Measurements from ENCODE around the gene DGKB. TPM values are rescaled to one million over a fixed set of nuclear protein-coding genes. Genes with fewer than 3 reads are reported as not detected.

The DGKB gene
- total and polyA plus RNA-seq, 2 experiments from 2014 or later, result 0.28 to 1.7 TPM

DNA sequence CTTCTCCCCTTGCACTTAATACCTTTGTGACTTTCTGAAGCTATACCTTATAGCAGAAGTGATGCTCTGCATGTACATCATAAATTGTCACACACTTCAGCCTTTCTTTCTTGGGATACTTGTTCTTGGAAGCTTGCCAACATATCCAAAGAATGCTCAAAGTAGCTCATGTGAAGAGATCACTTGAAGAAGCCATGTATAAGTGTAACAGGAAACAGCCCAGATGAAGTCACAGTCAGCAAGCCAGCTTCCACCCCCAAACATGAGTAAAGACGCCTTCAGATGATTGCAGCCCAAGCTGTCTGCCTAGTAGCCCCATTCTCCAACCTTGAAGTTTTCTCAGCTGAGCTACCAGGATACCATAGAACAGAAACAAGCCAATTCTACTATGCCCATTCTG, 50.9 kb downstream of the DGKB start:
- Histone ChIP-seq H3K36me3 (replicated peaks; ENCODE audit: insufficient read depth, low read depth) (no peaks in the 10 kb centered on the region), H4K20me1 (ENCODE audit: insufficient read depth, poor library complexity, severe bottlenecking) (no peaks in the 10 kb centered on the region), H3K4me2 (no peak overlapping the region), H3K27me3 (no peaks in the 10 kb centered on the region), H3K27ac (no peak overlapping the region), H3K9me3 (ENCODE audit: low read depth) (no peaks in the 10 kb centered on the region), H3K79me2 (no peaks in the 10 kb centered on the region), H2AFZ (no peak overlapping the region), H3K9me2 (replicated peaks; ENCODE audit: insufficient read depth) (no peaks in the 10 kb centered on the region), H3K4me1 (ENCODE audit: insufficient read depth) (no peaks in the 10 kb centered on the region), H3K4me3 (no peak overlapping the region)
- TF ChIP-seq EZH2phosphoT487 (IDR thresholded peaks at IDR 0.05; ENCODE audit: low read depth, severe bottlenecking, unreplicated experiment) (no peak), EZH2 (IDR thresholded peaks at IDR 0.05; ENCODE audit: borderline replicate concordance) (no peak)
- TF ChIP-seq, protein P1, sequence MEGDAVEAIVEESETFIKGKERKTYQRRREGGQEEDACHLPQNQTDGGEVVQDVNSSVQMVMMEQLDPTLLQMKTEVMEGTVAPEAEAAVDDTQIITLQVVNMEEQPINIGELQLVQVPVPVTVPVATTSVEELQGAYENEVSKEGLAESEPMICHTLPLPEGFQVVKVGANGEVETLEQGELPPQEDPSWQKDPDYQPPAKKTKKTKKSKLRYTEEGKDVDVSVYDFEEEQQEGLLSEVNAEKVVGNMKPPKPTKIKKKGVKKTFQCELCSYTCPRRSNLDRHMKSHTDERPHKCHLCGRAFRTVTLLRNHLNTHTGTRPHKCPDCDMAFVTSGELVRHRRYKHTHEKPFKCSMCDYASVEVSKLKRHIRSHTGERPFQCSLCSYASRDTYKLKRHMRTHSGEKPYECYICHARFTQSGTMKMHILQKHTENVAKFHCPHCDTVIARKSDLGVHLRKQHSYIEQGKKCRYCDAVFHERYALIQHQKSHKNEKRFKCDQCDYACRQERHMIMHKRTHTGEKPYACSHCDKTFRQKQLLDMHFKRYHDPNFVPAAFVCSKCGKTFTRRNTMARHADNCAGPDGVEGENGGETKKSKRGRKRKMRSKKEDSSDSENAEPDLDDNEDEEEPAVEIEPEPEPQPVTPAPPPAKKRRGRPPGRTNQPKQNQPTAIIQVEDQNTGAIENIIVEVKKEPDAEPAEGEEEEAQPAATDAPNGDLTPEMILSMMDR (IDR thresholded peaks at IDR 0.05; ENCODE audit: poor library complexity), result no peak
- DNase-seq (ENCODE audit: low spot score), result no peak
- 86% methylated on average over 1 of the region's 1 CpG for WGBS (ENCODE audit: low lambda C conversion rate, missing lambda C conversion rate)

DNA sequence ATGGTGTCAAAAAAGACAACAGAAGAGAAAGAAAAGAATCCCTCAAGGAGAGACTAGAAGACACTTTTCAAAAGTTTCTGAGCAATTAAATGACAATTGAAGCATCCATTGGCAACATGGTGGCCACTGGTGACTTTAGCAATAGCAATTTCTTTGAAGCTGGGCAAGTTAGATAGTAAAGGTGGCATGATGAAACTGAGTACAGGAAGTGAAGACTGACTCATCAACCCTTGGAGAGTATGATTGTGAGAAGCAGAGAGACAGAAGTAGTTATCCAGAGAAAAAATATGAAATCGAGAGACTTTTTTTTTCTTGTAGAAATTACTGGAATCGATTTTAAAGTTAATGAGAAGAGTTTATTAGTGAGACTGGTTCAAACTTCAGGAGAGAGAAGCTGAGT, 52.5 kb downstream of the DGKB start:
- no peaks in the 10 kb centered on the region for H3K79me2 ChIP-seq
- no peaks in the 10 kb centered on the region for H3K27me3 ChIP-seq
- WGBS (ENCODE audit: low lambda C conversion rate, missing lambda C conversion rate), result 80% methylated on average over 2 of the region's 2 CpGs
- no peak overlapping the region for H3K4me2 ChIP-seq
- H2AFZ ChIP-seq, result no peak overlapping the region
- no peak for DNase-seq (ENCODE audit: low spot score)
- TF ChIP-seq, protein P1 (IDR thresholded peaks at IDR 0.05; ENCODE audit: poor library complexity), result no peak
- TF ChIP-seq EZH2 (IDR thresholded peaks at IDR 0.05; ENCODE audit: borderline replicate concordance), result no peak
- no peak for TF ChIP-seq EZH2phosphoT487 (IDR thresholded peaks at IDR 0.05; ENCODE audit: low read depth, severe bottlenecking, unreplicated experiment)
- H3K4me3 ChIP-seq, result no peak overlapping the region
- H3K27ac ChIP-seq, result no peak overlapping the region
- no peaks in the 10 kb centered on the region for H3K4me1 ChIP-seq (ENCODE audit: insufficient read depth)
- no peaks in the 10 kb centered on the region for H4K20me1 ChIP-seq (ENCODE audit: insufficient read depth, poor library complexity, severe bottlenecking)
- H3K9me2 ChIP-seq (replicated peaks; ENCODE audit: insufficient read depth), result no peaks in the 10 kb centered on the region
- no peaks in the 10 kb centered on the region for H3K36me3 ChIP-seq (replicated peaks; ENCODE audit: insufficient read depth, low read depth)
- no peaks in the 10 kb centered on the region for H3K9me3 ChIP-seq (ENCODE audit: low read depth)

DNA sequence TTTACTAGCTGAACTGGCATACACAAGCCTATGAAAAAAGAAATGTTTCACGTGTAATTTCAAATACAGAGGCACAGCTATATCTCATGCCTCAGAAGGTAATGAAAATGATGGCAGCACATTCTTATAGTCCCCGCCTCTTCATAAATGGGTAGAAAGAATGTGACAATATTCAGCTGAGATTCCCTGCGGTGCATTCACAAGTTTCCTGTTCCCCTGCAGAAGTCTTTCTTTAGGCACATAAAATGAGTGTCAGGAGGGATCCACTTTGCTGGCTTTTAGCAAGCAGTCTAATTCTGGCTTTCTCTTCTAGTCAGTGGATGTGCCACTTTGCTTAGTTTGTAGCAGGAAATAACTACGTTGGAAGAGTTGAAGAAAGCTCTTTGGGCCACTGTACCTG, 56.1 kb downstream of the DGKB start:
- DNase-seq (ENCODE audit: low spot score), result no peak
- Histone ChIP-seq H2AFZ (no peak overlapping the region), H3K4me3 (no peak overlapping the region), H3K9me3 (ENCODE audit: low read depth) (no peaks in the 10 kb centered on the region), H3K4me1 (ENCODE audit: insufficient read depth) (no peaks in the 10 kb centered on the region), H3K36me3 (replicated peaks; ENCODE audit: insufficient read depth, low read depth) (no peaks in the 10 kb centered on the region), H3K9me2 (replicated peaks; ENCODE audit: insufficient read depth) (no peaks in the 10 kb centered on the region), H4K20me1 (ENCODE audit: insufficient read depth, poor library complexity, severe bottlenecking) (no peaks in the 10 kb centered on the region), H3K4me2 (no peak overlapping the region), H3K79me2 (no peaks in the 10 kb centered on the region), H3K27me3 (no peaks in the 10 kb centered on the region), H3K27ac (no peak overlapping the region)
- 87% methylated on average over 4 of the region's 4 CpGs for WGBS (ENCODE audit: low lambda C conversion rate, missing lambda C conversion rate)
- TF ChIP-seq, protein P1 (IDR thresholded peaks at IDR 0.05; ENCODE audit: poor library complexity), result no peak
- TF ChIP-seq EZH2phosphoT487 (IDR thresholded peaks at IDR 0.05; ENCODE audit: low read depth, severe bottlenecking, unreplicated experiment), result no peak
- no peak for TF ChIP-seq EZH2 (IDR thresholded peaks at IDR 0.05; ENCODE audit: borderline replicate concordance)

DNA sequence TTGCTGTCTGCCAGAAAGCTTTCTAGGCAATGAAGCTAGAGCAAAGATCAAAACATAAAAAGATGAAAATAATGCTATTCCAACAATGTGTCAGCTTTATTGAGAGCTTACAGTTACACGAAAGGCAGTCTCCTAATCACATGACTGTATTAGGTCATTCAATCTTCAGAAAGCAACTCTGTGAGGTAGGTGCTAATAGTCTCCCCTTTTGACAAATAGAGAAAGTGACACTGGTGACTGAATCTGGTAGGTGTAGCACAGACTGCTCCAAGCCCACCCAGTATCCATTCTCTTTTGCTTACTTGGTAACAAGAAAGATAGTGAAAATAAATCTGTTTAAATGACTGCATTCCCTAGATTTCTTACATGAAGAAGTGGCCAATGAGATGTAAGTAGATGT, 58.8 kb downstream of the DGKB start:
- H3K4me3 ChIP-seq, result no peak overlapping the region
- no peak overlapping the region for H3K27ac ChIP-seq
- 96% methylated on average over 1 of the region's 1 CpG for WGBS (ENCODE audit: low lambda C conversion rate, missing lambda C conversion rate)
- H2AFZ ChIP-seq, result no peak overlapping the region
- no peaks in the 10 kb centered on the region for H3K79me2 ChIP-seq
- TF ChIP-seq EZH2phosphoT487 (IDR thresholded peaks at IDR 0.05; ENCODE audit: low read depth, severe bottlenecking, unreplicated experiment) (no peak), EZH2 (IDR thresholded peaks at IDR 0.05; ENCODE audit: borderline replicate concordance) (no peak)
- TF ChIP-seq, protein P1 (IDR thresholded peaks at IDR 0.05; ENCODE audit: poor library complexity), result no peak
- H3K4me1 ChIP-seq (ENCODE audit: insufficient read depth), result no peaks in the 10 kb centered on the region
- no peaks in the 10 kb centered on the region for H3K9me3 ChIP-seq (ENCODE audit: low read depth)
- no peaks in the 10 kb centered on the region for H4K20me1 ChIP-seq (ENCODE audit: insufficient read depth, poor library complexity, severe bottlenecking)
- no peaks in the 10 kb centered on the region for H3K9me2 ChIP-seq (replicated peaks; ENCODE audit: insufficient read depth)
- no peak for DNase-seq (ENCODE audit: low spot score)
- H3K4me2 ChIP-seq, result no peak overlapping the region
- H3K27me3 ChIP-seq, result no peaks in the 10 kb centered on the region
- no peaks in the 10 kb centered on the region for H3K36me3 ChIP-seq (replicated peaks; ENCODE audit: insufficient read depth, low read depth)
